ENCODE measurements around the gene EBF4. TPM values are rescaled to one million over a fixed set of nuclear protein-coding genes. Genes with fewer than 3 reads are reported as not detected.

The EBF4 gene
- total RNA-seq, 2 donors from 2014 or later: 14.8 to 31.4 TPM

DNA sequence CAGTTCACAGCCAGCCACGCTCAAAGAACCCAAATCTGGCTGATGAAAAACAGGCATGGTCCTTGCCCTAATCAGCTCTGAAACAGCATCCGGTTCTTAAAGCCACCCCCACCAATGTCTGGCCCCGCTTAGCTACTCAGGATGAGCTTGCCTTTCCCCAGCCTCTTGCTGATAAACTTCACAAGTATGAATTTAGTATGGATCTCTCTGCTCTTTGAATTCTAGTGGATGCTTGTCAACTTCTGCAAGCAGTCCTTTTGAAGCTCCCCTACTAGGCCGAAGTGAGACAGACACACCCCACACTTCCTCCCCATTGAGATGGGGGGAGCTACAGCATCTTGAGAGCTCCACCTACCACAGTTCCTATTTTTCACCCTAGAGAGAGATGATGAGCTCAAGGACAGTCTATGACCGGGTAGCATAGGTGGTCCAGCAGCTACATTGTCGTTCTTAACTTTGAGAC is 36.7 kb downstream of the EBF4 start:
- Mint-ChIP-seq H3K27ac (peak overlapping the region; percentile 65 to 84), H3K4me1 (ENCODE audit: low read depth in 2 of 2) (peaks cover 13 to 14% of the 10 kb centered on the region in 2 donors), H3K4me3 (peak overlapping the region; percentile 36), H3K36me3 (peaks cover 17% of the 10 kb centered on the region), H3K9me3 (no peaks in the 10 kb centered on the region), H3K27me3 (peaks cover 0 to 10% of the 10 kb centered on the region in 2 donors)
- ATAC-seq (peak; percentile 89 to 91), DNase-seq (ENCODE audit: low spot score) (peak; percentile 79)

DNA sequence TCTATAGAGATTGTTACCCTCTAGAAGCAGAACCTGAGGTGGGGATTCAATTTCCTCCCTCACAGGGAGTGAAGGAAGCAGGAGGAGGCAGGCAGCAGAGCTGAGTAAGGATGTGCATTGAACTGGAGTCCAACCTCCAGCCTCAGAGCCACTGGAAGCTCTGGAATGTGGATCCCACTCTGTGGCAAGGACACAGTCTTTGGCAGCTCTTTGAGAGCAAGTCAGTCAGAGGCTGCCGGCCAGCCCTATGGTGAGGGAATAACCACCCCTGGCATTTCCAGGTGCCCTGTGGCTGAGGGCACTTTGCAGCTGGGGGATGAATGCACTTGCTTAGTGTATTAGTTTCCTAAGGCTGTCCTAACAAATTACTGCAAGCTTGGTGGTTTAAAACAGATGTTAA is 37.2 kb downstream of the EBF4 start:
- peak; percentile 14 to 36 for ATAC-seq
- Mint-ChIP-seq H3K27me3 (peaks cover 0 to 9% of the 10 kb centered on the region in 2 donors), H3K36me3 (peaks cover 16% of the 10 kb centered on the region), H3K4me1 (ENCODE audit: low read depth in 2 of 2) (peaks cover 13 to 17% of the 10 kb centered on the region in 2 donors), H3K27ac (peak overlapping the region; percentile 65 to 84), H3K4me3 (peak overlapping the region; percentile 36), H3K9me3 (no peaks in the 10 kb centered on the region)
- no peak for DNase-seq (ENCODE audit: low spot score)

DNA sequence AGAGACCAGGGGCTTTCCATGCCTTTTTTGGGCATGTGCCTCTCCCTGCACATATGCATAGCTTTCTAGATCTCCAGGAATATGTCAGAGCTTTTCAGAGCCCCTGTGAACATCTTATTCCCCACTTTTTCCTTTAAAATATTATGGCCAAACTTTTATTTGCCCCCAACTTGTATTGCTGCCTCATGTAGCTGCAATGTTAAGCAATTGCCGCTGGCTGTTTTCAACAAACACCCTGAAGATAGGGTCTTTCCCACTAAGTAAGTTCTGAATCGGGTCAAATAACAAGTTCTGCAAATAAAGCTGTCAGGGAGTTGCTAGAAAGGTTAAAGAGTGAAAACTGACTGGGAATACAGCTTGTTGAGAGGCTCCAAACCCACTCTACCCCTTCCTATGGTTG is 42.3 kb downstream of the EBF4 start:
- H3K4me1 Mint-ChIP-seq (ENCODE audit: low read depth in 2 of 2): peaks cover 10 to 29% of the 10 kb centered on the region in 2 donors
- H3K4me3 Mint-ChIP-seq: no peak overlapping the region
- ATAC-seq (no peak), DNase-seq (ENCODE audit: low spot score) (no peak)
- peaks cover 13% of the 10 kb centered on the region for H3K36me3 Mint-ChIP-seq
- H3K27me3 Mint-ChIP-seq: no peaks in the 10 kb centered on the region
- H3K27ac Mint-ChIP-seq: no peak overlapping the region
- H3K9me3 Mint-ChIP-seq: no peaks in the 10 kb centered on the region

DNA sequence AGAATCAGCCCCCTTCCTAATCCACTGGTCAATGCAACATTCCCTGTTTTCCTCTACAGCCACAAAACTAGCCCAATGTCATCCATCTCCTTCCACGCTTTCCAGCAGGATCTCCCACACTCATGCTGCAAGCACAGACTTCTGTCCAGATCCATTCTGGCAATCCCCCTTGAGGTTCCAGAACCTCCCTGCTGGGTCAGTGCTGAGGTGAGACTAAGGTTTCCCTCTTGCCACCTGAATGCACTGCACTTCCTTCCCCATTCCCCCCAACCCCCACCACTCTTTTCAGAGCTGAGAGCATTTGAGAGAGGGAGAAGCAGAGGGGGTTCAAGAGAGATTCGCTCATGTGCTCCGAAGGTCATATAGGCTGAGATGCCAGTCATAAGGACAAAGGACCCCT is 43.9 kb downstream of the EBF4 start:
- H3K9me3 Mint-ChIP-seq: no peaks in the 10 kb centered on the region
- peaks cover 11 to 33% of the 10 kb centered on the region in 2 donors for H3K4me1 Mint-ChIP-seq (ENCODE audit: low read depth in 2 of 2)
- no peak overlapping the region for H3K27ac Mint-ChIP-seq
- H3K27me3 Mint-ChIP-seq: no peaks in the 10 kb centered on the region
- no peak overlapping the region for H3K4me3 Mint-ChIP-seq
- H3K36me3 Mint-ChIP-seq: peaks cover 13% of the 10 kb centered on the region
- no peak for DNase-seq (ENCODE audit: low spot score)
- no peak for ATAC-seq

DNA sequence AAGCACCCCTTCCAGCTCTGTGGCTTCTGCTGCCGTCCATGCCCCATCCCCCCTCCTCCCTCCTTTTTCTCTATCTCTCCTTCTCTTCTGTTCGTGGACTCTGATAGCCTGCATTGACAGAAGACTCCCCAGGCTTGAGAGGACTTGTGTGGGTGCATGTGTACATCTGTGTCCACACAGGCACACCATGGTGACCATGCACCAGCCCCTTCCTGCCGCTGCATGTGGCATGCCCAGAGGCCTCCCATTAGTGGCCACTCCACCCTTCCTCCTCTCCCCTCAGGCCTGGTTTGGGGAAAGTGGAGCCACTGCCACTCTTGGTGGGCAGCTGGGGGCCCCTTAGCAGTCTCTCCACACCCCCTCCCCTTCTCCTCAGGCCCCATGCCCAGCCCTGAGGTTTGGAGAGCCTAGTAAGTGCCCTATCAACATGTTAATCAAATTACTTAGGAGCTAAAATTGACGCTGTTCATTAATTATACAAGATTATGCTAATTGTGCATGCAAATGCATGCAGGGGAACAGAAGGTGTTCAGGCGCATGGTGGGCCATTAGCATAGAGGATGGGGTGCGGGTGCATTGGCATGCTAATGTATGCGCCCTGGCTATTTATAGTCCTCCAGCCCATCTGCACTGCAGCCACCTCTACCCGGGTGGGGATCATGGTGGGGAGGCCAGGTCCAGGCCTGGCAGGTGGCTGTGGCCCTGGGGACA is 45.9 kb downstream of the EBF4 start:
- Mint-ChIP-seq H3K27me3 (no peaks in the 10 kb centered on the region), H3K9me3 (no peaks in the 10 kb centered on the region), H3K4me1 (ENCODE audit: low read depth in 2 of 2) (peaks cover 30 to 51% of the 10 kb centered on the region in 2 donors), H3K36me3 (peaks cover under 1% of the 10 kb centered on the region), H3K27ac (no peak overlapping the region), H3K4me3 (no peak overlapping the region)
- no peak for ATAC-seq
- DNase-seq (ENCODE audit: low spot score): no peak

DNA sequence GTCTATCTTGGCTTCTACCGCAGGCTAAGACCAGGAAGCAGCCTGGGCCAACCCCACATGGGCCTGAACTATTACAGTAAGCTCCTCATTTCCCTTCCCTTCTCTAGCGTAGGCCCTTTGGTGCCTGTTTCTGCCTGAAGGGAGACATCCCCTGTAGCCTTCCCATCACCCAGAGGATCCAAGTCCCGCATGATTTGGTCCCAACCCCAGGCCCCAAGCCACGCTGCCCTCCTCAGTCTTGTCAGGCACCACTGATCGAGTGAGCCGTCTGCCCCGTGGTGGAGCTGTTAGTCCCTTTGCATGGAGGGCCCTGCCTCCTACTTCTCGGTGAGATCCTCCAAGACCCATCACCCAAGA is 46.4 kb downstream of the EBF4 start:
- DNase-seq (ENCODE audit: low spot score): no peak
- peaks cover 31 to 51% of the 10 kb centered on the region in 2 donors for H3K4me1 Mint-ChIP-seq (ENCODE audit: low read depth in 2 of 2)
- no peak overlapping the region for H3K27ac Mint-ChIP-seq
- no peak overlapping the region for H3K4me3 Mint-ChIP-seq
- no peaks in the 10 kb centered on the region for H3K27me3 Mint-ChIP-seq
- H3K36me3 Mint-ChIP-seq: no peaks in the 10 kb centered on the region
- H3K9me3 Mint-ChIP-seq: no peaks in the 10 kb centered on the region
- no peak for ATAC-seq

DNA sequence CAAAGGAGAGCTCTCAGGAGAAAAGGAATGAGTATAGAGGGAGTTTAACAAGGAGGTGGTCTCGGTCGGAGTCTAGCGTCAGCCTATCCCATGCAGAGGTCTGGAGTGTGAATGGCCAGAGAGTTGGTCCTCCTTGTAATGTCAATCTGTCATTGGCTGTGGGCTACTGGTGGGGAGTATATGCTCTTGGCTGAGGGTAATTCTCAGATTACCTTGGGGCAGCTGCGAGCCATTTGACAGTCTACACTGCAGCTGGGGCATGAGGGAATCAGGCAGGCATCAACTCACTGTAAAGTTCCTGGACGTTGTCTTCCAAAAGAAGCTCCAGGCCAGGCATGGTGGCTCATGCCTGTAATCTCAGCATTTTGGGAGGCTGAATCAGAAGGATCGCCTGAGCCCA is 48.1 kb downstream of the EBF4 start:
- ATAC-seq (no peak), DNase-seq (ENCODE audit: low spot score) (no peak)
- Mint-ChIP-seq H3K27ac (peak overlapping the region in 1 of 2 donors; percentile 64), H3K4me3 (no peak overlapping the region), H3K27me3 (no peaks in the 10 kb centered on the region), H3K36me3 (no peaks in the 10 kb centered on the region), H3K4me1 (ENCODE audit: low read depth in 2 of 2) (peaks cover 37 to 51% of the 10 kb centered on the region in 2 donors), H3K9me3 (no peaks in the 10 kb centered on the region)

DNA sequence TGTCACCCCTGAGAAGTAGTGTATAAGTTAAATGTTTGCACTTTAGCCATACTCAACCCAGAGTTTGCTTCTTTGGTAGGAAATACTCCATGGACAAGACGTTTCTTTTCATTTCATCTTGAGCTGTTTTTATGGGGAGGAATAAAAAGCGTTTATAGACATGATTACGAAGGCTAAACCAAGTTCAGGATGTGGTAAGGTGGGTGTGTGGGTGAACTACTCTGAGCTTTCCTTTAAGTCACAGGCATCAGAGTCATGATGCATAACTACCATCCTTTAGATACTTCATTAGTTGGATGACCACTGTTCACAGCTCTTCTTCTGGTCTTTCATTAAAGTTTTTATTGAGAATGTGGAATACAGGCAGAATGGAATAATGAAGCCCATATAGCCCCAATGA is 48.9 kb downstream of the EBF4 start:
- DNase-seq (ENCODE audit: low spot score) (no peak), ATAC-seq (peak; percentile 78 to 81)
- Mint-ChIP-seq H3K9me3 (no peaks in the 10 kb centered on the region), H3K4me3 (peak overlapping the region; percentile 34), H3K27me3 (no peaks in the 10 kb centered on the region), H3K4me1 (ENCODE audit: low read depth in 2 of 2) (peaks cover 41 to 55% of the 10 kb centered on the region in 2 donors), H3K27ac (peak overlapping the region; percentile 64 to 77), H3K36me3 (no peaks in the 10 kb centered on the region)

DNA sequence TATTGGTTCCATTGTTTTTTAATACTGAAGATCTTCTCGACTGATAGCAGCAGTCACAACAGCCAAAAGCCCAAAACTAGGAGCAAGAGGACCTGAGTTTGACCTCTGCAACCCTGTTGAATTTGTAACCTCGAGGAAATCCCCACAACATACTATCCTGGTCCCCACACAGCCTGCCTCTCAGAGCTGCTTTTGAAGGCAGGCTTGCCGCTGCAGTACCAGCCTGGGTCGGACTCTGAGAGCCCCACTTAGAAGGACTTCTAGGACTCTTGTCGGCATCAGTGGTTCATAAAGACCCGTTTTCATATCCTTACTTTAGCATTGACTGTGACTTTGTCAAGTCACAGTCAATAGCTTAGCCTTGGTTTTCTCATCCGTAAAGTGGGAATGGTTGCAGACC is 49.3 kb downstream of the EBF4 start:
- no peaks in the 10 kb centered on the region for H3K9me3 Mint-ChIP-seq
- DNase-seq (ENCODE audit: low spot score): no peak
- no peaks in the 10 kb centered on the region for H3K36me3 Mint-ChIP-seq
- H3K4me3 Mint-ChIP-seq: peak overlapping the region; percentile 34
- H3K4me1 Mint-ChIP-seq (ENCODE audit: low read depth in 2 of 2): peaks cover 41 to 55% of the 10 kb centered on the region in 2 donors
- H3K27me3 Mint-ChIP-seq: no peaks in the 10 kb centered on the region
- ATAC-seq: no peak
- H3K27ac Mint-ChIP-seq: peak overlapping the region; percentile 64 to 77

DNA sequence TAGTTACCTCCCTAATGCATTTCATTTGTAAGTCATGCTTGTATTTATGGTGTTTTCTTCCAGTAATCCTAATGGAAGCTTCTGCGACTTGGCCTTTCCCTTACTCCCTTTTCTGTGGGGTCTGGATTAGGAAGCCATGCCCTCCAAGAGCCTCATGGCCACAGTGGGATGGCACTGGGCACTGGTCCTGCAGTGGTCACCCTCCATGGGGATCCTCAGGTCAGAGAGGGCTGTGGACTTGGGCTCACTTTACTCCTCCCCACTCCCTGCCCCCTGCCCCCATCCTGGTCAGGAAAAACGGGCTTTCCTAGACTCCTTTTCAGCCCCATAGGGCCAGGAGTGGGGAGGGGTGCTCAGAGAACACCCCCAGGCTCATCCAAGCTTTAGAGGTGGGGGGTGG is 49.9 kb downstream of the EBF4 start:
- Mint-ChIP-seq H3K27ac (peak overlapping the region; percentile 64 to 77), H3K4me1 (ENCODE audit: low read depth in 2 of 2) (peaks cover 41 to 55% of the 10 kb centered on the region in 2 donors), H3K9me3 (no peaks in the 10 kb centered on the region), H3K27me3 (no peaks in the 10 kb centered on the region), H3K36me3 (no peaks in the 10 kb centered on the region), H3K4me3 (peak overlapping the region; percentile 34)
- ATAC-seq (no peak), DNase-seq (ENCODE audit: low spot score) (no peak)

DNA sequence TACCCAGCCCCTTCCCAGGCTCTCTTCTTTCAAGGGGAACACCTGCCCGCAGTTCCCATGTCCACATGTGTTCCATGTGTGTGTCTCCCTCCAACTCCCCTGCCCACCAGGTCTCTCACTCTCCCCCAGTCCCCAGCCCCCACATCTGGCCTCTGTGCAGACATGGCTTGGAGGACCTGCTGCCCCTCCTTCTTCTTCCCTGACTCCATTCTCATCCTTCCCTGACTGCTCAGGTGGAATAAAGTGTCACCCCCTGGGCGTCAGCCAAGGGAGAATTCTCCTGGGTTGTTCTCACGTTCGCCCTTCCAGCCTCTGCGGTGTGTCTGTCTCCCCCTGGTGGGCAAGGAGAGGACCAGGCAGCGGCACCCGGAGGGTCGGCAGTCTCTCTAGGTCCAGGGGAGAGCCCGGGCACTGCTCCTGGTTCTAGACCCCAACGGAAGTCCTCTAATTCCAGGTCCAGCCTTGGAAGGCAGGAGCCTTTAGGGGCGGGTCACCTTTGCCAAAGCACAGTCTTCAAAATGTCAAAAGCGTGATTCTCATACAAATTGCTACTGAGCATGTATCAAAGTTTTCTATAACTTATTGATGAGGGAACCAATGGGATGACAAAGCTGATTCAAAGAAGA is 50.5 kb downstream of the EBF4 start:
- no peaks in the 10 kb centered on the region for H3K9me3 Mint-ChIP-seq
- H3K36me3 Mint-ChIP-seq: no peaks in the 10 kb centered on the region
- peaks cover 40 to 56% of the 10 kb centered on the region in 2 donors for H3K4me1 Mint-ChIP-seq (ENCODE audit: low read depth in 2 of 2)
- H3K4me3 Mint-ChIP-seq: peak overlapping the region; percentile 75
- H3K27ac Mint-ChIP-seq: peak overlapping the region; percentile 77 to 92
- ATAC-seq (peak; percentile 75 to 83), DNase-seq (ENCODE audit: low spot score) (peak; percentile 77)
- no peaks in the 10 kb centered on the region for H3K27me3 Mint-ChIP-seq

DNA sequence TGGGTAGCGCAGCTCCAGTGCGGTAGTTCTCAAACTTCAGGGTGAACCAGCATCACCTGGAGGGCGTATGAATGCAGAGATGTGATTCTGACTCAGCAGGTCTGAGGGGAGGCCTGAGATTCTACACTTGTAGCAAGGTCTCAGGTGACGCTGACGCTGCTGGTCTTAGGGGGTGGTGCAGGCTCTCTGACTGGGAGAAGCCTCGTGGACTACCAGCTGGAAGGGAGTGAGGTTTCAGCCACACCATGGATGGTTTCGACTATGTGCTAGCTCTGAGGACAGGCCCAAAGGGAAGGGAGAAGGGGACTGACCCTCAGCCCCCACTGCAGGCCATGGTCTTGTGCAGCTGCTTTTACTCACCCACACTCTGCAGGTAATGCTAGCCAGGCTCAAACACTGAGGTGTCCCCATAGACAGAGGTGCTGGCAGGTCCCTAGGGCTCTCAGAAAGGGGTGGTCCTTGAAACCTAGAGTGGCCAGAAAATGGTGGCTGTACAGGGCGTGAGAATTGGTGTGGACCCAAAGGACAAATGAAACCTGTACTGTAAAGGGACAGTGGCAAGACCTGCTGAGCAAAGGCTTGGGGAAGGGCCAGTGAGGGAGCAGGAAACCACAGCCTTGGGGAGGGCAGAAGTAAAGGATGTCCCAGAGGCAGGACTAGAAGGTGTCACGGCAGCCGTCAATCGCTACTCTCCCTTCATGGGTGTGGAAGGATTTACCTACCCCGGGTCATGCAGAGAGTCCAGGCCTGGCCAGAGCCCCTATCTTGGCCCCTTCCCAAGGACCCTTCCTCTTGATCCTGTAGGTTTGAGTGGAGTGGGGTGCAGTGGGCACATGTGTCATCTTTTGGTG is 52.7 kb downstream of the EBF4 start:
- H3K27me3 Mint-ChIP-seq: peaks cover 0 to 2% of the 10 kb centered on the region in 2 donors
- no peaks in the 10 kb centered on the region for H3K9me3 Mint-ChIP-seq
- H3K27ac Mint-ChIP-seq: no peak overlapping the region
- H3K4me1 Mint-ChIP-seq (ENCODE audit: low read depth in 2 of 2): peaks cover 39 to 44% of the 10 kb centered on the region in 2 donors
- no peak overlapping the region for H3K4me3 Mint-ChIP-seq
- ATAC-seq (peak in 1 of 2 donors; percentile 38), DNase-seq (ENCODE audit: low spot score) (no peak)
- no peaks in the 10 kb centered on the region for H3K36me3 Mint-ChIP-seq

DNA sequence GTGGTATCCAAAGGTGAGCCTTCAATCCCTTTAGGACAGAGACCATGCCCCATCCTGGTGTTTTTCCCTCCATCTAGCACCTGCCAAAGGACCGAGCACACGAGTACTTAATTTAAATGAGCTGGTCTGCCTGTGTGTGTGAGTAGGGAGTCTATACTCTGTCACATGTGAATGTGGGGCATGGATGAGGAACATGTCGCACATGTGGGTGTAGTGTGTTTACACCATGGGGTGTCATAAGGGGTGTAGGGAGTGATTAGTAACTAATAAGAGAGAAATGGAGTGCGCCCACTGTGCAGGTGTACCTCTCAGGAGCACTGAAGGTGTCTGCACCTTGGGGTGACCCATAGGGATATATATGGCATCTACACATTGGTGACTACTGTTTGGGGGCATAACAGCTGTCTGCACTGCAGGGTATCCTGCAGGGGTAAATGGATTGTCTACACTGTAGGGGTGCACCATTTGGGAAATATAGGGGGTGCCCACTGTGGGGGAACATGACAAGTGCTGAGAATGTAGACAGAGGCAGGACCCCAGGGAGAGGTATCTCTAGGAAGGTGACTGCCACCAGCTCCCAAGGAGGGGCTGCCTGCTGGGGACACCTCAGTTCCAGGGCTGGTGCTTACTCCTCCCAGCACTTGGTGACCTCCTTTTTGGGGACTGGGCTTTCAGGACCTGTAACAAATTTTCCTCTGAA is 53.5 kb downstream of the EBF4 start:
- no peak for ATAC-seq
- Mint-ChIP-seq H3K36me3 (no peaks in the 10 kb centered on the region), H3K27me3 (peaks cover 0 to 3% of the 10 kb centered on the region in 2 donors), H3K4me3 (no peak overlapping the region), H3K9me3 (no peaks in the 10 kb centered on the region), H3K27ac (no peak overlapping the region), H3K4me1 (ENCODE audit: low read depth in 2 of 2) (peaks cover 45% of the 10 kb centered on the region in 2 donors)
- DNase-seq (ENCODE audit: low spot score): no peak

Measured in natural killer cell treated with Interleukin-12 subunit alpha and Interleukin-12 subunit beta and Interleukin-15 and Interleukin-18, amount 100 ng/mL, for 72 hours (primary cell).